Activated CD4-positive, alpha-beta T cell treated with anti-CD3 and anti-CD28 coated beads for 1 hour (primary cell): ENCODE data around the gene KIR2DL1.
"Not testable (repeated sequence)": the region's sequence is repeated elsewhere in the genome, so short reads cannot be mapped to it uniquely, and the experiment has no call there.

Experiments used
- DNase-seq: peaks from one replicate; pipeline ENCODE4 v3.0.0-alpha.2; 2020

KIR2DL1 gene

DNA sequence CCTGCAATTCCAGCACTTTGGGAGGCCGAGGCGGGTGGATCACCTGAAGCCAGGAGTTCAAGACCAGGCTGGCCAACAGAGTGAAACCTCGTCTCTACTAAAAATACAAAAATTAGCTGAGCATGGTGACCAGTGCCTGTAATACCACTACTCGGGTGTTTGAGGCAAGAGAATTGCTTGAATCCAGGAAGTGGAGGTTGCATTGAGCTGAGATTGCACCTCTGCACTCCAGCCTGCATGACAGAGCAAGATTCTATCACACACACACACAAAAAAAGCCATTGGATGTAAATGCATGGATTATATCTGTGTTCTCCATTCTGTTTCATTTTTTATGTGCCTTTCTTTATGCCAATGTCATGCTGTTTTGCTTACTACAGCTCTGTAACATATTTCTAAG lies 54.8 kb downstream of the KIR2DL1 start:
- DNase-seq = not testable (repeated sequence)

DNA sequence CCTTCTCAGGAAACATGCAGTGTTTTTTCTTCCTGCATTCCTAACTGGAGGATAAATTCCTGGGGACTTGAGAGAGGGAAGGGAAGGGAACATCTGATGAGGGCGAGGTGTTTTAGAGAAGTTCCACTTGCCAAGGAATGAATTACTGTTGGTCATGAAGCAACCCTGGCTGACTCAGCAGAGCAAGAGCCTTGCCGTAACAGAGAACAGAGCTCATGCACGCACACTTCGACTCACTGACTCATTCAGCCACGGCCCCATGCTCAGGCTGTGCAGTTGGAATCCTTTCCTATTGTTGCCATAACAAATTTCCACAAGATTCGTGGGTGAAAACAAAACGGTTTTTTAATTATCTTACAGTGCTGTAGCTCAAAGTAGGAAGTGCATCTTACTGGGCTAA lies 55.7 kb downstream of the KIR2DL1 start:
- not testable (repeated sequence) for DNase-seq

DNA sequence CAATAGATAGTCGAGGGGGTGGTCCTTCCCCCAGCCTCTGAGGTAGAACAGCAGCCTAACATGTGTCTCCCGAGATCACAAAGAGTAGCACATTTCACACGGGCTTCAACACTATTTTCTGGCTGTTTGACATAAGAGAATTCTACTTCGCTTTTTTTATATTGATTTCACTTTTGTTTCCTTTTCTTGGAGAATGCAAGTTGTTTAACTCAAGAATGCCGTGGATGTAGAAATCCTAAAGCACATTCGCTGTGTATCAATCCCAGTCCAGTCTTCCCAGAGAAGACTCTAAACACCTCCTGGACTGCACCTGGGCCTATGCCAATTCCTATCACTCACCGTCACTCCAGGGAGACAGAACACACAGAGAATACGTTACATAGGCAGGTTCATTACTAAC lies 58.5 kb downstream of the KIR2DL1 start:
- not testable (repeated sequence) for DNase-seq

GRCh38 chr19:54832496-54832895 lies 62.9 kb downstream of the KIR2DL1 start, which contains the start of gene KIR2DS4:
Gene KIR2DS4 (plus strand): TSS chr19:54832676.
- not testable (repeated sequence) for DNase-seq
